Vagina (tissue), 2 donors: ENCODE measurements around the gene LAMB4.

Experiments used
- CTCF ChIP-seq, 3 experiments: fragments of 450-650 bp in 2 of 3; fragments of 200-600 bp in 1 of 3; sonication (generic) in 1 of 3; IDR thresholded peaks; one replicate each; pipeline ENCODE4 v1.5.1; 2017 to 2019; ENCODE audit warnings: antibody characterized with exemption in 3 of 3, mild to moderate bottlenecking in 2 of 3, moderate library complexity in 2 of 3
- POLR2AphosphoS5 ChIP-seq, 2 donors: sonication (generic); formaldehyde crosslinking; IDR thresholded peaks; one replicate each; pipeline ENCODE4 v1.9.0; 2017; ENCODE audit warnings: antibody characterized with exemption in 2 of 2, mild to moderate bottlenecking in 2 of 2, low read depth in 1 of 2; ENCODE audit not compliant: insufficient read depth in 1 of 2

GRCh38 chr7:108094933-108095710, 35.0 kb downstream of the LAMB4 start:
- TF ChIP-seq POLR2AphosphoS5 (IDR thresholded peaks at IDR 0.05; ENCODE audit: insufficient read depth in 1 of 2, low read depth in 1 of 2) (peak in 1 of 2 donors; percentile 68), CTCF (IDR thresholded peaks at IDR 0.05) (no peak)
